Astrocyte of the spinal cord (primary cell): ENCODE measurements around the gene ST3GAL4.

Experiments
- DNase-seq: peaks from one replicate; pipeline ENCODE4 v3.0.0; 2011; ENCODE audit warnings: low read depth, low spot score
- H3K4me3 ChIP-seq: 2 replicates; pipeline ENCODE4 v1.5.1; 2011; ENCODE audit warnings: low read depth, mild to moderate bottlenecking, low read length, moderate library complexity
- in situ Hi-C: cut with HindIII; loops from 2 replicates; pipeline ENCODE4 v1.10.0; 2017; ENCODE audit warnings: low sequenced_read_pairs
- TF ChIP-seq, protein P1 (sequence below): IDR thresholded peaks from 2 replicates; pipeline ENCODE4 v1.5.1; 2012; ENCODE audit warnings: low read depth, mild to moderate bottlenecking, low read length, inconsistent platforms

The ST3GAL4 gene

DNA sequence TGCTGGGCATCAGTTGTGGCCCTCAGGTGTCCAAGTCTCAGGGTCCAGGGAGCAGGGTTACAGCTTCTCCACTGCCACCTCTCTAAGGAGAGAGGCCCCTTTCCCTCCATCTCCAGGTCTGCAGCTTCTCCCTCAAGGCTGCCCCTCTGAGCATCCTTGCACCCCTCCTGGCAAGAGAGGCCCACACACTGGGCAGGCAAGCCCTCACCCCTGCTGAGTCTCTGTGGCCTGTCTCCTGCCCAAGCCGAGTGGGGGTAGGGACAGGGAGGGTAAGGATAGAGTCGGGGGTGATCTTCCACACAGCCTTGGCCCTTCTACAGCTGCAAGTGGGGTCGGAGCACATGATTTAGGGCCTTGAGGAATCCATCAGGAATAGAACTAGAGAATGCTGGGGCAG is 76.6 kb downstream of the ST3GAL4 start:
- in situ Hi-C loops, result no loop called here
- TF ChIP-seq, protein P1, sequence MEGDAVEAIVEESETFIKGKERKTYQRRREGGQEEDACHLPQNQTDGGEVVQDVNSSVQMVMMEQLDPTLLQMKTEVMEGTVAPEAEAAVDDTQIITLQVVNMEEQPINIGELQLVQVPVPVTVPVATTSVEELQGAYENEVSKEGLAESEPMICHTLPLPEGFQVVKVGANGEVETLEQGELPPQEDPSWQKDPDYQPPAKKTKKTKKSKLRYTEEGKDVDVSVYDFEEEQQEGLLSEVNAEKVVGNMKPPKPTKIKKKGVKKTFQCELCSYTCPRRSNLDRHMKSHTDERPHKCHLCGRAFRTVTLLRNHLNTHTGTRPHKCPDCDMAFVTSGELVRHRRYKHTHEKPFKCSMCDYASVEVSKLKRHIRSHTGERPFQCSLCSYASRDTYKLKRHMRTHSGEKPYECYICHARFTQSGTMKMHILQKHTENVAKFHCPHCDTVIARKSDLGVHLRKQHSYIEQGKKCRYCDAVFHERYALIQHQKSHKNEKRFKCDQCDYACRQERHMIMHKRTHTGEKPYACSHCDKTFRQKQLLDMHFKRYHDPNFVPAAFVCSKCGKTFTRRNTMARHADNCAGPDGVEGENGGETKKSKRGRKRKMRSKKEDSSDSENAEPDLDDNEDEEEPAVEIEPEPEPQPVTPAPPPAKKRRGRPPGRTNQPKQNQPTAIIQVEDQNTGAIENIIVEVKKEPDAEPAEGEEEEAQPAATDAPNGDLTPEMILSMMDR, result no peak
- H3K4me3 ChIP-seq, result no peak overlapping the region
- no peak for DNase-seq

DNA sequence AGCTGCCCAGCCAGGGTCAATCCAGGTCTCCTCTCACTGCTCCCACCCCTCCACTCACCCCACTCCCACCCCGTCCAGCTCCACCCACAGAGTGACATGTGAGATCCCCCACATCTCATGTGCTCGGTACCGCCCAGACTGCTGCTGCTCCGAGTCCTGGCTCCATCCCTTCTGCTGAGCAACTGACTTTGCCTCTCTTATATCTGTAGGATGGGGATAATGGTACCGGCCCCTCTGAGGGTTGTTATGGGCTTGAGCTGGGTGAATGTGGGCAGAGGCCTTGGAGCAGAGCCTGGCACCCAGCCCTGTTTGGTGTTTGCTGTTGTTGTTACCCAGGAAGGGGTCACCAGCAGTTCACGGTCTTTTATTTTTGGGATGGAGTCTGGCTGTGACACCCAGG is 77.0 kb downstream of the ST3GAL4 start:
- TF ChIP-seq, protein P1, result no peak
- H3K4me3 ChIP-seq, result no peak overlapping the region
- no peak for DNase-seq
- in situ Hi-C loops, result no loop called here

DNA sequence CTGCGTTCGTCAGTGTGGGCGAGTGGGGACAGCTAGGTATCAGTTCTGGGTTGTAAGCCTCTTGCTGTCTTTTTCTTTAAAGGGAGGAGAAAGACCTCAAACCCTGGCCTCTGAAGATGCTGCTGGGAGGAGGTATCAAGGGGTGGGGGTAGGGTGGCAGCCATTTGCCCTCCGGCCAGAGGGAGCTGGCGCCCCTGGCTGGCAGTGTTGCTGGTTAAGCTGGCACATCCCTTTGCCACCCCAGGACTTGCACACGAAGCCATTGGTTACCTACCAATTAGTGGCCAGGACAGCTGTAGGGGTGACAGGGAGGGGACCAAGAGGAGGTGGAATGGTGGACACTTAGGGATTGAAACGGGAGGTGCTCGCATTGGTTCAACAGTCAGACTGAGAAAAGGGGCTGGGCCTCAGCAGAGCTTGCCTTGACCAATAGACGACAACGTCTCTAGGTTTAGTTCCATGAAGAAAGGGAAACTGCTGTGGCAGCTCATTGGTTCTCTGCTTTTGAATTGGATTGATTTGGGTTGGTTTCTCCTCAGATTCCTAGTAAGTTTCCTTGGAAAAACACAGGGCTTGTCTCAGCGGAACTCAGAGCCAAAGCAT is 77.9 kb downstream of the ST3GAL4 start:
- no peak overlapping the region for H3K4me3 ChIP-seq
- no peak for DNase-seq
- in situ Hi-C loops, result no loop called here
- TF ChIP-seq, protein P1, result no peak

DNA sequence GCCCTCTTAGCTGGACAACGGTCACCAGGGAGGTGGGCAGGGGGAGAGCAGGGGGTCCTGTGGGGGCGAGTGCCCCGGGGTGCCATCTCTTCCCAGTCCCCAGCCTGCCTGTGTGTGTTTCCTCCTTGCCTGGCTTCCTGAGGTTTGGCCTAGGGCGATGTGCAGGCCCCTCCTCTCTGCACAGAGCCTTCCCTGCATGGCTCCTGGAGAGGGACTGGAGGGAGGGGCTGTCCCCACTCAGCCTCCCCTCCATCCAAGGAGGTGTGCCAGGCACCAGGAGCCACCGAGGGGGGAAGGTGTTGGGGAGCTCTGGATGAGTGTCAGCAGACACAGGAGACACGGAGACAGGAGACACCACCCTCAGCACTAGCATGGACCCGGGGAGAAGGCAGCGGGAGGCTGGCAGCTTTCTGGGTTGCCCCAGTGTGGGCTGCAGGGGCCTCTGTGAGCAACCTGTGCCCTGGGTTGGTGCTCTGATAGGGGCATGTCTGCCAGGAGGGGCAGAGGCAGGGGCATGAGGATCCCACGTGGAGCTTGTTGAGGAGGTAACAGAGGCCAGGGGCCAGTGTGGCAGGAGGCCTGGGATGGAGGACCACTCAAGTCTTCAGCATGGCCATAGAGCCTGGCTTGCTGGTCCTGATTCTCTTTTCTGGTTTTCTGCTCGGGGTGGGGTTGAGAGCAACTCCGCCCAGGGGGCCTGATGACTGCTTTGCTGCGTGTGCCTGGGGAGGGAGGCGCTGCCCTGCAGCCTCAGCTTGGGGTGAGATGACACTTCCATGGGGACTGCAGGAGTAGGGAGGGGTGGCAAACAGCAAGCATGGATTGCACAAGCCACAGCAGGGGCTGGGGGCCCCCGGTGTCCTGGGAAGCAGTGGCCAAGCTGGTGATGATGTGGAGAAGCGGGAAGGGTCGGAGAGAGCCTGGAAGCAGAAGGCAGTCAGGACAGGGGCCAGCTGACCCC is 78.8 kb downstream of the ST3GAL4 start:
- no peak overlapping the region for H3K4me3 ChIP-seq
- no peak for DNase-seq
- TF ChIP-seq, protein P1, result no peak
- in situ Hi-C loops, result no loop called here

DNA sequence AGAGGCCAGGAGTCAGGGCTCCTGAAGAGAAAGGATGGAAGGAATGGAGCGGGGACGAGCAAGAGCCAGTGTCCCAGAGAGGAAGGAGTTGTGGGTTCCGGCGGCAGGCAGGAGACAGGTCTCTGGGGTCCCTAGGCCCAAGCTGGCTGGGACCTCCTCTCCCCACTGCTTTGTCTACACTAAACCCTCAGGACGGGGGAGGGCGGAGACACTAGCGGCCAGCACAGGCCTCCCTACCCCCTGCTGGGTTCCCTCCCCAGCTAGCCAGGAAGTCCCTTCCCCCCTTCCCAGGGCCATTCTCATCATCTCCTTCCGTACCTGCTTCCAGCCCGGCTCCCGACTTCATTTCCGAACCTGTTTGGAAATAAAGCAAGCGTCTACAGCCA is 79.5 kb downstream of the ST3GAL4 start:
- TF ChIP-seq, protein P1, result no peak
- no peak overlapping the region for H3K4me3 ChIP-seq
- in situ Hi-C loops, result no loop called here
- DNase-seq, result no peak

DNA sequence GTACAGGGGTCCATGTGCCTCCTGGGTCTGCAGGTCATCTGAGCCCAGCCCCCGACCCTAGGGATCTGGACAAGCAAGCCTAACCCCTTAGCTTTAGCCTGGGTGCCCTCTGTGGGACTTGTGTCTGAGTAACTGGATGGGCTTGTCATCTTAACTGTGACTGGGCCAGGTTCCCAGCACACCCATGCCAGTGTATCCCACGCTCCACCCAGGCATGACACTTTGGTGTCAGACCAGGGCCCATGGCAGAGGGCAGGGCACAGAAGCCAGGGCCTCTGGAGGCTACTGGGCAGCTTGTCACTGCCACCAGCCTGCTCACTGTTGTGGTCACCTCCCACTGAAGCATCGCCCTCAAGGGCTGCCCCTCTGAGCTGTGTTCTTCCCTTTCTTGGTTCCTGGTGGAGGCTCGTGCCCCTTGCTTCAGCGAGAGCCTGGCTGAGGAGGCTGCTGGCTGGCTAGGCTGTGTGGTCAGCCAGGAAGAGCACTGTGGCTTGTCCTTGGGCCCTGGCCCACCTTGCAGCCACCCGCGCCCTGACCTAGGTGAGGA is 80.8 kb downstream of the ST3GAL4 start:
- DNase-seq, result no peak
- no peak overlapping the region for H3K4me3 ChIP-seq
- in situ Hi-C loops, result no loop called here

More for the DNA sequence above, 80.8 kb downstream of the ST3GAL4 start:
- TF ChIP-seq, protein P1, result no peak
